Activated CD4-positive, alpha-beta T cell treated with anti-CD3 and anti-CD28 coated beads for 24 hours (primary cell): ENCODE measurements around the gene SNX14.

ENCODE experiments used
- DNase-seq, 2 donors: peaks; one replicate each; pipeline ENCODE4 v3.0.0-alpha.2; 2020; ENCODE audit warnings: low read depth in 2 of 2

The SNX14 gene

DNA sequence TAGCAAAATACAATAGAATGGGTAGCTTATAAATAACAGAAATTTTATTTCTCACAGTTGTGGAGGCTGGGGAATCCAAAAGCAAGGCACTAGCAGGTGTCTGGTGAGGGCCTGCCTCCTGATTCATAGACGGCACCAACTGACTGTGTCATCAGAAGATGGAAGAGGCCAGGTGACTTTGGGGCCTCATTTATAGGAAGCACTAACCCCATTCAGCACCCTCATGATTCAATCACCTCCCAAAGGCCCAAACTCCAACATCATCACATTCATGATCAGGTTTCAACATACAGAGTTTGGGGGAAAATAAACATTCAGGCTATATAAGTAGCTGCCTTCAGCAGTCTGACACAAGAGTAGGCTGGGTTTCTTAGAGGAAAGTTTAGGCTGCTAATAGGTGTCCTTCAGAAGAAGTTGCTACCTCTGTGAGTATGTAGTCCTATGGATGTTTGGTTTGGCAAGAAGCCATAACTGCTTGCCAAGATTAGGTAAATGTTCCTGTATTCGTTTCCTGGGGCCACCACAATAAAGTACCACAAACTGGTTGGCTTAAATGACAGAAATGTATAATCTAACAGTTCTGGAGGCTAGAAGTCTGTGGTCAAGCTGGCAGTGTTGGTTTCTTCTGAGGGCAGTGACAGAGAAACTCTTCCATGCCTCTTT is 94.9 kb downstream of the SNX14 start:
- DNase-seq: no peak

DNA sequence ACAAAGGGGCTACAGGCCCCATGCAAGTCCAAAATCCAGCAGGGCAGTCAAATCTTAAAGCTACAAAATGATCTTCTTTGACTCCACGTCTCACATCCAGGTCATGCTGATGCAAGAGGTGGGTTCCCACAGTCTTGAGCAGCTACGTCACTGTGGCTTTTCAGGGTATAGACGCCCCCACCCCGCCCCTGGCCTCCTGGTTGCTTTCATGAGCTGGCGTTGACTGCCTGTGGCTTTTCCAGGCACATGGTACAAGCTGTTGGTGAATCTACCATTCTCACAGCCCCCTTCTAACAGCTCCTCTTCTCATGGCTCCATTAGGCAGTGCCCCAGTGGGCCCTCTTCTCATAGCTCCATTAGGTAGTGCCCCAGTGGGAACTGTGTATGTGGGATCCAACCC is 96.8 kb downstream of the SNX14 start:
- no peak for DNase-seq

- DNase-seq: no peak
Measured at GRCh38 chr6:85496009-85496579, 97.6 kb downstream of the SNX14 start.

DNA sequence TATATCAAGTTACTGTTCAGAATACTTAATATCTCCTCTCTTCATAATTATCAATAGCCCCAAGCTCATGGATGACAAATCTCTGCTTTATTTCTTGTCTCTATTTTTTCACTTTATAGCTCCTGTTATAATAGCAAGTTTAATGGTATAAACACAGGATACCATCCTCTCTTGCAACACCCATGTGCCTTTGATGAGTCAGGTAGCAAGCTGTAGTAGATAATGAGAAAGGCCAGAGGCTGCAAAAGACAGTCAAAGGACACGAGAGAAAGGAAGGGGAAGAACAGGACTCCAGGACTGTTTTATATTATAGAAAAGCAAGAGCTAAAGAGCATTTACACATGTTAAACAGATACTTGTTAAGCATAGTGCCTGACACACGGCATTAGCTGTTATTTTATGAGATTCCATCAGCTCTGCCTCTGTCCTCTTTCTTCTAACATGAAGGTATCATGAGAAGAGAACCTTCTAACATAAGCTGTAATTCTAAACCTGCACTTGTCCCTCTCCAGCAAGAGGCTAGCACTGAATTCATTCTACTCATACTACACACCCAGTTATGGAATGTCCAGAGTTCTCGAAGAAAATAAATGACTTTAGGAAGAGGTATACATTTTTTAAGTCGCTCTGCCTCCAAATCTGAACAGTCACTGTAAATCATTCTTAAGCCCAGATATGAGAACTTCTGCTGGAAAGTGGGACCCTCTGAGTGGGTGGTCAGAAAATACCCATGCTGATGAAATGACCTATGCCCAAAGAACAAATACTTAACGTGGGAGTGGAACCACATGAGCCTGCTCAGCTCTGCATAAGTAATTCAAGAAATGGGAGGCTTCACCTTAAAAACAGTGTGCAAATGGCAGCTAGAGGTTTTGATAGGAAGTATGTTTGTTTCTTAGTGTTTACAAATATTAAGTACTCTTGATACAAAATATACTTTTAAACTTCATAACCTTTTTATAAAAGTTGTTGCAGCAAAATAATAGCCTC is 98.8 kb downstream of the SNX14 start:
- DNase-seq: no peak

DNA sequence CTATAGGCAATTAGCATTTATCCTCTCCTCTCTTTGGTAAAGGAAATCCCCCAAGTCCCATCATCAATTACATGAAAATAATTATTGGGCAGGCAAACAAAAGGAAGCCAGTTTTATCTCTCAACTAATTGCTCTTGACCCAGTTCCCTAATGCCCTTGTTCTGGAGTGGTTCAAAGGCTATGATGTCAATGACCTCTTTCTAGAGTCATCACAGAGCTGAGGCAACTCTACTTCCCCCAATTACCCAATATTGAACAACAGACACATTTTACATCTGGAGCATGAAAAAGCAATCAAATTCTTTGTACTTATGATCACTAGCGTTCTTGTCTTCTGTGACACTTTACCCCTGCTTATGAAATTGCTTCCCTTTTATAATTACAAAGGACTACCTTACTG is 100.3 kb downstream of the SNX14 start:
- DNase-seq: no peak

- DNase-seq: no peak
Measured at GRCh38 chr6:85490516-85491248, 103.0 kb downstream of the SNX14 start.

- no peak for DNase-seq
Measured at GRCh38 chr6:85484948-85485347, 108.7 kb downstream of the SNX14 start.

- no peak for DNase-seq
Measured at GRCh38 chr6:85483846-85484245, 109.8 kb downstream of the SNX14 start.

DNA sequence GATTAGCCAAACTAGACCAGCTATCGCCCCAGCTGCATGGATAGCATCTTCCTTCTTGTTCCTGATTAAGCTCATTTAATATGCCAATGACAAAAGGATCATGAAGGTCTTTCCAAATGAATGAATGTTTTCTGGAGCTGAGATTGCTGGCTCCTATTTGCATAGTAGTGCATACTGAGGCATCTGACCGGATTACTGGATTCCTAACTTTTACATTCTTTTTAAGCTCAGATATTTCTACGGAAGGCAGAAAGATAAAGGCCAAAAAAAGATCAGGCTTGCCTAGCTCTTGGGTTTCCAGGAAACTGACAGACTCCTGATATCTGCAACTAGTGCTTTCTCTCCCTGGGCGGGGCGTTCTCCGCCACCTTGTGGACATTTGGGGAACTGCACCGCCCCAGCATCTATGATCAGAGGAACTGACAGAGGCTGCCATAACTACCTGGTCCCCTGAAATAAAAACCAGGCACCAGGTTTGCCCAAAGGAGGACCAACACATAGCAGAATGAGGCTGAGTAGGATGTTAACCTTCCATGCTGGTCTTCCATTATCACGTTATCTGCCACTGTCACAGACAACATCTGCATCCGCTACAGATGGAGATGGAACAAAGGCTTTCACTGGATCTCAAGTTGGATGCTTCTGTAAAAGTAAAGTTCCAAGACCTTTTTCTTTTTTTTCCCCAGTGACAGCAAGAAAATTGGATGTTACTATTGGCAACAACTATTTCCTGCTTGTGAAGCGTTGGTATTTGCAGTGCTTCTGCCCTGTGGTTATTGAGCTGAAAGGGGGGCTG is 110.6 kb downstream of the SNX14 start:
- DNase-seq: peak; percentile 71 to 75

DNA sequence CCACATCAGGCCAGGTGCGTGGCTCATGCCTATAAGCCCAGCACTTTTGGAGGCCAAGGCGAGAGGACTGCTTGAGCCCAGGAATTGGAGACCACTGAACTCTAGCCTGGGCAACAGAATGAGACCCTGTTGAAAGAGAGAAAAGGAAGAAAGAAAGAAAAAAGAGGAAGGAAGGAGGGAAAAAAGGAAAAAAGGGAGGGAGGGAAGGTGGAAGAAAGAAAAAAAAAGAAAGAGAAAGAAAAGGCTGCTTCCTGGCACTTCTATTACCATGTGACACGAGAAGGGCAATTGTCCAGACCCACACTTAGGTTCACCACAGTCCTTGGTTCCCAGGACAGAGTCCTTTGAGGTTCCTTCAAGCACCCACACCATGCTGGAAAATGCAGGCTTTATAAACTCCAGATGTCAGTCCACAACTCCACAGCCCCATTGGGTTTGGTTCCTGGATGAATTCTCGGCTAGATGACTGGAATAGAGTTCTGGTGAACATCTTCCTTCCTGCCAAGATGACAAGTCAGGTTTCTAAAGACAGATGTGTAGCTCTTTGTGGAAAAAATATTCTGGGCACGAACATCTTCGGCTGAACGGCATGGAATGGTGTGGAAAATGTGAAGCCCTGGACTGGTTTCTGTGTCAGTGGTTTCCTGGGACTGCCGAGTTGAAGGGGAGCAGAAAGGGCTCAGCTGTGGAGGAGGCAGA is 111.3 kb downstream of the SNX14 start:
- no peak for DNase-seq

DNA sequence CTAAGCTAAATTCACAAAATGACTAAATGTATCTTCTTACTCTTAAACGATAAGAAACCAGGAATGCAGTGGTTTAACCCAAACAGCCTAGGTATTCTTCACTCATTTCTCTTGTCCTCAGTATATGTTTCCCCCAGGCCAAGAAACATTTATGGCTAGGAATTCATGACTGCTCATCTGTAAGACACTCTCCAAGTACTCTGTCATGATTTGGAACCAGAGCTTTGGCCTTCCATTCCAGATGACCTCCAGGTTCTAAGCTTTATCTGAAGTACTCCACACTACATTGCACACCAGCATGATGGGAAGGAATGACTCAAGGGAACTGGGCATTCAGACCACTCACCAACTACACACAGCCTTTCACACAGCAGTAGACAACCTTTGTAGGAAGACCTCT is 114.5 kb downstream of the SNX14 start:
- DNase-seq: no peak

DNA sequence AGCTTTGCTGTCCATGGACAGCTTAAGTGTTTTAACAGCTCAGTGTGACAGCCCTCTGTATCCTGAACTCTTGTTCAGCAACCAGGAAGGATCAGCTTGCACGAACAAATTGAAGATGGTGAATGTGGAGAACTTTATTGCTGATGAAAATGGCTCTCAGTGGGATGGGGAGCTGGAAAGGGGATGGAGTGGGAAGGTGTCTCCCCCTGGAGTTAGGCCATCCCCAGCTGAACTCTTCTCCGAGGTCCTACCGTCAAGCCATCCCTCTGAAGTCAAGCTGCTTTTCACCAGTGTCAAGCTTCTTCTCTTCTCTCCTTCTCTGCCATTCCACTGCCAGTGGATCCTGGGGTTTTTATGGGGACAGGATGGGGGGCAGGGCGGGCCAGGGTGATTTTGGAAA is 117.1 kb downstream of the SNX14 start:
- DNase-seq: no peak

GRCh38 chr6:85473748-85474147 is 119.9 kb downstream of the SNX14 start:
- DNase-seq: no peak

- DNase-seq: no peak
Measured at GRCh38 chr6:85472744-85473143, 120.9 kb downstream of the SNX14 start.

GRCh38 chr6:85470023-85470410 is 123.6 kb downstream of the SNX14 start:
- no peak for DNase-seq

DNA sequence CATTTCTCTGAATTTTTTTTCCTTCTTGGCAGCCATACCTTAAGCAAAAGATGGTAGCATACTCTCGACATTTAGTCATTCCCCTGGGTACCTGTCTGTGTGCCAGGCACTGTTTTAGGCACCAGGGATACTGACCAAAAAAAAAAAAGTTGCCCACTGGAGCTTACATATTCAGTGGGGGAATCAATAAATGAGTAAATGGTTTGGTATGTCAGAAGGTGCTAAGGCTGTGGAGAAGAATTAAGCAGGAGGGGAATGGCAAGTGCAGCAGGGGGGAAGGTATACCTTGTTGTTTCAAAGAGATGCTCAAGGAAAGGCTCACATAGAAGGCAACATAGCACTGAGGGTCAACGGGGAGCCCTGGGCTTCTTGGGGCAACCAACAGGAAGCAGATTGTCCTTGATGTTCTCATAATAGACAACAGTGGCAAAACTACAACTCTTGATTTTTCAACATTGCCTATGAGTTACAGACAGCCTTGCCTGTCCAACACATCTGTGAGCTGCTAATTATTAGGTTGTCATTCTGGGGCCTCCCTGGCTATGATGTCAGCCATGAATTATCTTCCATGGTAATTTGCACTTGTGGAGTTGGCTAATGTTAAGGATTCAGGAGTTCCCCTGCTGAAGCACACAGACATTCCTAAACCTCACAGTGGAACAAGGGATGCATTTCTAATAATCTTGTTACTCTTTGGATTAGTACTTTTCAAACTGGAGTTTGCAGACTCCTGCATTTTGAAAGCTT is 124.2 kb downstream of the SNX14 start:
- no peak for DNase-seq

- DNase-seq: no peak
Measured at GRCh38 chr6:85468326-85468725, 125.3 kb downstream of the SNX14 start.

DNA sequence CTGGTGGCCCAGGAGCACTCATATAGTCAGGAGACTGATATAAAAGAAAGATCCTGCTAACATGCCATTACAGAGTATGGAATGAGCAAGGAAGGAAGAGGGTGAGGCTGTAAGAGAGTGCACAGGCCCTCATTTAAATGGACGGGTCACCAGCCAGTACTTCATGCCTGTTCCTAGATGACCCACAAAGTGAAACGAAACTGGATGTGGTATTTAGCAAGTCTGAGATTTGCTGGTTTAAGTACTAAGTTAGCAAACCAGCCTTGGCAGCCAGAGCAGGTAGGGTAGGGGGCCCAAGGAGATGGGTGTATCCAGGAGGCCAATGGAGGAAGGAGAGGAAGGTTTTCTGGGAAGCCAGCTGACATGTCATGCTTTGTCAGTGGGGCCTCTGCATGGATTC is 127.9 kb downstream of the SNX14 start:
- DNase-seq: no peak

- DNase-seq: no peak
Measured at GRCh38 chr6:85464722-85465150, 128.9 kb downstream of the SNX14 start.

DNA sequence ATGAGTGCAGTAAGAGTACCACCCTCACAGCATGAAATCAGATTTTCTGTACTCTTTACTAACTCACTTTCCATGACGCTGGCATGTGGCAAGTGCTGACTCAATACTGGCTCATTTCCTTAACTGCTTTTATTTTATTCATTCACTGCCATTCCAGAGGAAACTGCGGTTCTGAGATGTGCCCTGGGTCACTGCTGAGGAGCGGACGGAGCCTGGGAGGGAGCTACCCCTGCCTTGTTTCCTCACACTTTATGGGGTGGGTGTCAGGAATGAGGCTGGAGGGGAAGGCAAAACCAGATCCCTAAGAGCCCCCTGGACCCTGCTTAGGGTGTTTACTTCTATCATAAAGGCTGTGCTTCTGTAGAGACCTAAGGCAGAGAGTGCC is 129.4 kb downstream of the SNX14 start:
- peak in 1 of 2 donors; percentile 8 for DNase-seq
